Measurements from ENCODE around the gene TMPO.

TMPO gene

DNA sequence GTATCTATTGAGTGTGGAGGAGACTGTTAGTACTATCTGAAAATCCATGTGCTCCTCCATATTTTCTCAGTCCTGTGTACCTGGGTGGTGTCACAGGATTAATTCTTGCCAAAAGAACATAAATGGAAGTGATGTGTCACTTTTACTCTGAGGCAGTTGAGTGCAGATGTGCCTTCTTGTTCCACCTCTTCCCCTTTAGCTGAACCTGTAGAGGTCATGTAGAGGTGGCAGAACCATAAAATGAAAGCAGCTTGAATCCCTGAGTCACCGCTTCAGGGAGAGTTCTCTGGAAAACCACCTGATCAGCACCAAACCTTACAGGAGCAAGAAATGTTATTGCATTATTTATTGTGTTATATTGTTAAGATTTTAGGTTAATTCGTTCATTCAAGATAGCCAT is 63.4 kb downstream of the TMPO start (continued):
- TF ChIP-seq PRDM2 (tag by site-specific recombination; IDR thresholded peaks at IDR 0.05; ENCODE audit: borderline replicate concordance) = no peak
- TF ChIP-seq, protein P1, sequence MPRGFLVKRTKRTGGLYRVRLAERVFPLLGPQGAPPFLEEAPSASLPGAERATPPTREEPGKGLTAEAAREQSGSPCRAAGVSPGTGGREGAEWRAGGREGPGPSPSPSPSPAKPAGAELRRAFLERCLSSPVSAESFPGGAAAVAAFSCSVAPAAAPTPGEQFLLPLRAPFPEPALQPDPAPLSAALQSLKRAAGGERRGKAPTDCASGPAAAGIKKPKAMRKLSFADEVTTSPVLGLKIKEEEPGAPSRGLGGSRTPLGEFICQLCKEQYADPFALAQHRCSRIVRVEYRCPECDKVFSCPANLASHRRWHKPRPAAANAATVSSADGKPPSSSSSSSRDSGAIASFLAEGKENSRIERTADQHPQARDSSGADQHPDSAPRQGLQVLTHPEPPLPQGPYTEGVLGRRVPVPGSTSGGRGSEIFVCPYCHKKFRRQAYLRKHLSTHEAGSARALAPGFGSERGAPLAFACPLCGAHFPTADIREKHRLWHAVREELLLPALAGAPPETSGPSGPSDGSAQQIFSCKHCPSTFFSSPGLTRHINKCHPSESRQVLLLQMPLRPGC (tag by site-specific recombination; IDR thresholded peaks at IDR 0.05) = no peak
- TF ChIP-seq ZNF354C (tag by site-specific recombination; IDR thresholded peaks at IDR 0.05; ENCODE audit: borderline replicate concordance, low read depth) = no peak

GRCh38 chr12:98579347-98579746 is 64.0 kb downstream of the TMPO start:
- ChIA-PET CTCF (interaction anchor here (1.8 kb wide), 1 partner anchor 13 kb away, joined by 9 read pairs; no protein-coding TSS in a partner anchor), POLR2A (interaction anchor here (1.3 kb wide), 1 partner anchor 14 kb away, joined by 5 read pairs; the partner anchor contains the start of gene SLC25A3)
- H3K4me3 ChIP-seq (ENCODE audit: low read depth, low read length) = no peak overlapping the region
- no peak overlapping the region for H3K27ac ChIP-seq (ENCODE audit: extremely low read depth, low read depth, low read length)
- 0 out of 2 replicates have a peak, but pooled peaks cover 6% of the 10 kb centered on the region for H3K4me1 ChIP-seq (ENCODE audit: control insufficient read depth, insufficient read depth, low read length)
- H3K9me3 ChIP-seq (ENCODE audit: control insufficient read depth, insufficient read depth, low read depth, low read length) = no peaks in the 10 kb centered on the region
- H3K36me3 ChIP-seq (ENCODE audit: control insufficient read depth in 2 of 2, insufficient read depth in 1 of 2, low read length in 2 of 2) = no peaks in the 10 kb centered on the region
- TF ChIP-seq ZFP3 (tag by site-specific recombination; IDR thresholded peaks at IDR 0.05; ENCODE audit: low read depth) = no peak
- no peak for TF ChIP-seq ZSCAN18 (tag by site-specific recombination; IDR thresholded peaks at IDR 0.05)
- TF ChIP-seq ZNF324 (tag by site-specific recombination; IDR thresholded peaks at IDR 0.05) = no peak
- TF ChIP-seq ZNF335 (tag by site-specific recombination; conservative IDR thresholded peaks at IDR 0.05) = peak; percentile 30; the same call in 1 of the 2 replicates
- TF ChIP-seq ZNF707 (tag by site-specific recombination; IDR thresholded peaks at IDR 0.05) = no peak
- no peak for TF ChIP-seq TCF7L2 (IDR thresholded peaks at IDR 0.05; ENCODE audit: borderline replicate concordance, low read depth, low read length)
- no peak for TF ChIP-seq ZNF292 (tag by site-specific recombination; IDR thresholded peaks at IDR 0.05; ENCODE audit: borderline replicate concordance, low read depth)
- TF ChIP-seq ZNF10 (tag by site-specific recombination; IDR thresholded peaks at IDR 0.05) = no peak
- TF ChIP-seq ZNF121 (tag by site-specific recombination; IDR thresholded peaks at IDR 0.05) = no peak
- TF ChIP-seq ZSCAN16 (tag by site-specific recombination; IDR thresholded peaks at IDR 0.05) = no peak
- no peak for TF ChIP-seq ZNF580 (tag by site-specific recombination; IDR thresholded peaks at IDR 0.05)
- no peak for TF ChIP-seq PBX3 (CRISPR knock-in tag; IDR thresholded peaks at IDR 0.05)
- no peak for TF ChIP-seq ZNF514 (tag by site-specific recombination; IDR thresholded peaks at IDR 0.05)
- no peak for TF ChIP-seq OSR2 (tag by site-specific recombination; IDR thresholded peaks at IDR 0.05)
- TF ChIP-seq, protein P2, sequence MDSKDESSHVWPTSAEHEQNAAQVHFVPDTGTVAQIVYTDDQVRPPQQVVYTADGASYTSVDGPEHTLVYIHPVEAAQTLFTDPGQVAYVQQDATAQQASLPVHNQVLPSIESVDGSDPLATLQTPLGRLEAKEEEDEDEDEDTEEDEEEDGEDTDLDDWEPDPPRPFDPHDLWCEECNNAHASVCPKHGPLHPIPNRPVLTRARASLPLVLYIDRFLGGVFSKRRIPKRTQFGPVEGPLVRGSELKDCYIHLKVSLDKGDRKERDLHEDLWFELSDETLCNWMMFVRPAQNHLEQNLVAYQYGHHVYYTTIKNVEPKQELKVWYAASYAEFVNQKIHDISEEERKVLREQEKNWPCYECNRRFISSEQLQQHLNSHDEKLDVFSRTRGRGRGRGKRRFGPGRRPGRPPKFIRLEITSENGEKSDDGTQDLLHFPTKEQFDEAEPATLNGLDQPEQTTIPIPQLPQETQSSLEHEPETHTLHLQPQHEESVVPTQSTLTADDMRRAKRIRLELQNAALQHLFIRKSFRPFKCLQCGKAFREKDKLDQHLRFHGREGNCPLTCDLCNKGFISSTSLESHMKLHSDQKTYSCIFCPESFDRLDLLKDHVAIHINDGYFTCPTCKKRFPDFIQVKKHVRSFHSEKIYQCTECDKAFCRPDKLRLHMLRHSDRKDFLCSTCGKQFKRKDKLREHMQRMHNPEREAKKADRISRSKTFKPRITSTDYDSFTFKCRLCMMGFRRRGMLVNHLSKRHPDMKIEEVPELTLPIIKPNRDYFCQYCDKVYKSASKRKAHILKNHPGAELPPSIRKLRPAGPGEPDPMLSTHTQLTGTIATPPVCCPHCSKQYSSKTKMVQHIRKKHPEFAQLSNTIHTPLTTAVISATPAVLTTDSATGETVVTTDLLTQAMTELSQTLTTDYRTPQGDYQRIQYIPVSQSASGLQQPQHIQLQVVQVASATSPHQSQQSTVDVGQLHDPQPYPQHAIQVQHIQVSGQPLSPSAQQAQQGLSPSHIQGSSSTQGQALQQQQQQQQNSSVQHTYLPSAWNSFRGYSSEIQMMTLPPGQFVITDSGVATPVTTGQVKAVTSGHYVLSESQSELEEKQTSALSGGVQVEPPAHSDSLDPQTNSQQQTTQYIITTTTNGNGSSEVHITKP (tag by site-specific recombination; IDR thresholded peaks at IDR 0.05) = peak; percentile 51; the same call in 1 of the 2 replicates
- TF ChIP-seq BCL11A (tag by site-specific recombination; IDR thresholded peaks at IDR 0.05; ENCODE audit: low read depth) = no peak
- no peak for TF ChIP-seq GLIS1 (tag by site-specific recombination; IDR thresholded peaks at IDR 0.05)
